AG04450 (cell line): ENCODE measurements around the gene FYTTD1. TPM values are rescaled to one million over a fixed set of nuclear protein-coding genes. Genes with fewer than 3 reads are reported as not detected.

Experiments
- CTCF ChIA-PET: fragments of 300-600, 350-600 bp; formaldehyde crosslinking; extraction: SDS; loops from one replicate; lab custom pipeline; 2022; ENCODE audit warnings: antibody characterized with exemption, inconsistent platforms; lab: Charles Lee
- POLR2A ChIA-PET: fragments of 350-600 bp; formaldehyde crosslinking; extraction: SDS; loops from one replicate; lab custom pipeline; 2021; ENCODE audit warnings: antibody characterized with exemption, inconsistent platforms; lab: Yijun Ruan, JAX
- DNase-seq: peaks from one replicate; pipeline ENCODE4 v3.0.0-alpha.2; 2011; ENCODE audit warnings: low read depth, low spot score
- H3K27ac ChIP-seq: one replicate; pipeline ENCODE4 v1.5.1; 2012; ENCODE audit warnings: low read depth, low read length, control low read depth
- H3K27me3 ChIP-seq: one replicate; pipeline ENCODE4 v1.6.0; 2012; ENCODE audit warnings: low read length; ENCODE audit not compliant: control insufficient read depth, insufficient read depth
- H3K4me3 ChIP-seq: 2 replicates; pipeline ENCODE4 v1.5.1; 2011; ENCODE audit warnings: mild to moderate bottlenecking, low read depth, low read length, control low read depth
- H3K9me3 ChIP-seq: 2 replicates; pipeline ENCODE4 v1.5.1; 2012; ENCODE audit warnings: low read length; ENCODE audit not compliant: control insufficient read depth, insufficient read depth
- CTCF ChIP-seq: IDR thresholded peaks from 2 replicates; pipeline ENCODE4 v1.5.1; 2011; ENCODE audit warnings: low read depth, low read length, control low read depth, inconsistent platforms
- polyA plus RNA-seq: library from polyadenylated mRNA; depleted of rRNA; stranded (reverse); fragments of >200 nt; gene quantifications from 2 replicates; pipeline ENCODE4 v1.2.3, GENCODE V29; 2011

The FYTTD1 gene
- polyA plus RNA-seq, 1 experiment: 65.5 TPM

DNA sequence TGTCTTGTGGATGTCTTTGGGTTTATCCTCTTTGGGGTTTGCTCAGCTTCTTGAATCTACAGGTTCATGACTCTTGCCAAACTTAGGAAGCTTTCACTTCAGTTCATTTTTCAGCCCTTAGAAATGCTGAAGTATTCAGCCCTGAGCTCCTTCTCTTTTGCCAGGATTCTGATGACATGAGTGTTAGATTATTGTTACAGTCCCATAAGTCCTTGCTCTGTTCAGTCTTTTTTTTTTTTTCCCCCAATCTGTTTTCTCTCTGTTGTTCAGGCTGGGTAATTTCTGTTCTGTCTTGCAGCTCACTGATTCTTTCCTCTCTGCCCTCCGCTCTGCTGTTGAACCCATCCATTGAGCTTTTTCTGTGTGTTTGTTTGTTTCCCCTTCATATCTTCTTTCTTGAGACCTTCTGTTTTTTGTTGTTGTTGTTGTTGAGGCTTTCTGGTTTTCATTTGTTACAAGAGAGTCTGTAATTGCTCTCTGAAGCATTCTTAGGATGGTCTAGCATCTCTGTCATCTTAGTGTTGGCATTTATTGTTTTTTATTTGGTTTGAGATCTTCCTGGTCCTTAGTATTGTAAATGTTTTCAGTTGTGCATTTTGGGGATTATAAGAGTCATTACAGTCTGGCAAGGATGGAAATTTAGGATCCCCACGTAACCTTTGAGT lies 59.8 kb downstream of the FYTTD1 start:
- H3K9me3 ChIP-seq: no peaks in the 10 kb centered on the region
- no peak for TF ChIP-seq CTCF
- no peaks in the 10 kb centered on the region for H3K27me3 ChIP-seq
- H3K4me3 ChIP-seq: no peak overlapping the region
- POLR2A ChIA-PET: interaction anchor here (0.6 to 1.0 kb wide), 5 partner anchors 13 to 1178 kb away, joined by 3 to 9 read pairs (median 5); partner anchors contain the start of gene LRCH3
- H3K27ac ChIP-seq: peak overlapping the region; percentile 61
- CTCF ChIA-PET: interaction anchor here (0.6 to 1.5 kb wide), 3 partner anchors 8 to 346 kb away, joined by 3 to 5 read pairs (median 3); no protein-coding TSS in a partner anchor
- DNase-seq: no peak

DNA sequence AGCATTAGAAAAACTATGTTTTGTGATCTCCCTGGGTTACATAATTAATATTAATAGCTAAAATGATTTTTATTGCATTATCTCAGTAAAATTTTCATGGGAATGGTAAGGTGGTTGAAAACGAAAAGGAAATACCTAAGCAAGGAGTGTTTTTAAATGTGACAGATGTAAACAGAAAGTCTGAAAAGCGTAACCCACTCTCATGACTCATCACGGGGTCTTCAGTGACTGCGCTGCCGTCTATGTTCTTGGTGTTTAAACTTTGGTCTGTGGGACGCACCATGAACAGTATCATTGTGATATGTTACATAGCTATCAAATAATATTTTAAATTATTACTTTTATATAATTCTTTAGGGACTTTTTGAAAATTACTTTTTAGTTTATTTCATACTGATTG lies 61.2 kb downstream of the FYTTD1 start:
- Histone ChIP-seq H3K27me3 (no peaks in the 10 kb centered on the region), H3K9me3 (no peaks in the 10 kb centered on the region), H3K4me3 (no peak overlapping the region), H3K27ac (no peak overlapping the region)
- TF ChIP-seq CTCF: no peak
- no peak for DNase-seq
- POLR2A ChIA-PET: no interaction called here
- CTCF ChIA-PET: interaction anchor here (0.7 kb wide), 1 partner anchor 17 kb away, joined by 5 read pairs; no protein-coding TSS in a partner anchor

DNA sequence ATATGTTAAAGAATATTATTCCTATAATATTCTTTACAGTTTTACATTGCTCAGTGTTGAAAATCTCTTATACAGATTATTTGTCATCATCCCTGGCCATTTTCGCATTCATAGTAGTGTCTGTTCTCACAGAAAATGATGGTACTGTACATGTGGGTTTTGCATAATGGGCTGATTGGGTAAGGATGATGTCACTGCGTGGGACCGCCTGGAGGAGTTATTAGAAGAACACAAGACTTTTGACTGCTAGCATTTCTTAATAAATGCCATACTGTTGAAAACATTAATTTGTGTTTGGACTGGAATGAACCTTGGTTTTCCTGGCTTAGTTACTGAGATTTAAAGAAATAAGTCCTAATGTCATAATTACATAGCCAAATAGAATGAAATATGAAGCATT lies 61.7 kb downstream of the FYTTD1 start:
- Histone ChIP-seq H3K27me3 (no peaks in the 10 kb centered on the region), H3K4me3 (no peak overlapping the region), H3K9me3 (no peaks in the 10 kb centered on the region), H3K27ac (no peak overlapping the region)
- ChIA-PET CTCF (interaction anchor here (0.7 kb wide), 1 partner anchor 16 kb away, joined by 5 read pairs; no protein-coding TSS in a partner anchor), POLR2A (no interaction called here)
- no peak for TF ChIP-seq CTCF
- DNase-seq: no peak

DNA sequence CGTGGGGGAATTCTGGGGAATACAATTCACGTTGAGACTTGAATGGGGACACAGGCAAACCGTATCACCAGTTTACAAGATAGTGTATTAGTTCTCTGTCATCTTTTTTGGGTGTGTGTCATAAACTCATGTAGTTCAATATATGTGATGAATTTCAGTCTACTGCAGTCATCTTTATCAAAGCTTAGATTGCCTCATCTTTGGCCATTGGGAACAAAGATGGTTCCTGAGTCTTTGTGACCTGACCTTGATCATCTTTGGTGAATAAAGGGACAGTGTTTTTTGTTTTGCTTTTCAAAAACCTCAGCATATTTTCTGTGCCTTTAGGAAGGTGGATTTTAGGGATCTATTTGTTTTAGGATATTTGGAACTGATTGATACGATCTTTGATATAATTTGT lies 64.7 kb downstream of the FYTTD1 start:
- POLR2A ChIA-PET: no interaction called here
- Histone ChIP-seq H3K27ac (no peak overlapping the region), H3K9me3 (no peaks in the 10 kb centered on the region), H3K4me3 (no peak overlapping the region), H3K27me3 (no peaks in the 10 kb centered on the region)
- TF ChIP-seq CTCF: no peak
- no peak for DNase-seq
- CTCF ChIA-PET: no interaction called here

- H3K4me3 ChIP-seq: no peak overlapping the region
- DNase-seq: no peak
- no peaks in the 10 kb centered on the region for H3K9me3 ChIP-seq
- ChIA-PET CTCF (no interaction called here), POLR2A (no interaction called here)
- no peak overlapping the region for H3K27ac ChIP-seq
- no peaks in the 10 kb centered on the region for H3K27me3 ChIP-seq
- no peak for TF ChIP-seq CTCF
Measured at GRCh38 chr3:197820550-197821335, 71.1 kb downstream of the FYTTD1 start.
